OCI-LY3 (cell line): Measurements from ENCODE around the gene GPBAR1.
"Not testable (repeated sequence)": the region's sequence is repeated elsewhere in the genome, so short reads cannot be mapped to it uniquely, and the experiment has no call there.

Experiments used
- H2AFZ ChIP-seq: fragments of 200-600, 300-600 bp; shearing (Covaris generic); 2 replicates; pipeline ENCODE4 v1.6.0; 2014; ENCODE audit warnings: antibody characterized with exemption, low read depth, low read length
- H3K27ac ChIP-seq: fragments of 200-600, 300-600 bp; sonication (generic); 2 replicates; pipeline ENCODE4 v1.5.1; 2014; ENCODE audit warnings: mild to moderate bottlenecking, low read length, moderate library complexity, mixed read lengths
- H3K27me3 ChIP-seq: fragments of 200-600, 300-600 bp; sonication (generic); 2 replicates; pipeline ENCODE4 v1.6.1; 2014; ENCODE audit warnings: low read depth, low read length, mixed read lengths
- H3K36me3 ChIP-seq: fragments of 200-600, 300-600 bp; sonication (generic); replicated peaks from 2 replicates; pipeline ENCODE3; 2014; ENCODE audit warnings: low read depth, low read length, mixed read lengths
- H3K4me1 ChIP-seq: fragments of 300-600, 200-600 bp; sonication (generic); 2 replicates; pipeline ENCODE4 v1.6.1; 2014; ENCODE audit warnings: low read length, mixed read lengths
- H3K4me2 ChIP-seq: fragments of 200-600, 300-600 bp; sonication (generic); 2 replicates; pipeline ENCODE4 v1.6.1; 2014; ENCODE audit warnings: low read length, mixed read lengths
- H3K4me3 ChIP-seq: fragments of 300-600, 200-600 bp; sonication (generic); 2 replicates; pipeline ENCODE4 v1.5.1; 2014; ENCODE audit warnings: antibody characterized with exemption, mild to moderate bottlenecking, low read length, moderate library complexity
- H3K79me2 ChIP-seq: fragments of 300-600, 200-600 bp; shearing (Covaris generic); 2 replicates; pipeline ENCODE4 v1.6.1; 2014; ENCODE audit warnings: mild to moderate bottlenecking, low read length, mixed read lengths
- H3K9ac ChIP-seq: fragments of 300-600, 200-600 bp; shearing (Covaris generic); 2 replicates; pipeline ENCODE4 v1.6.0; 2014; ENCODE audit warnings: mild to moderate bottlenecking, low read length, moderate library complexity
- H3K9me3 ChIP-seq: fragments of 200-600, 300-600 bp; shearing (Covaris generic); 2 replicates; pipeline ENCODE4 v1.6.1; 2014; ENCODE audit warnings: low read length, mixed read lengths; ENCODE audit not compliant: insufficient read depth
- H4K20me1 ChIP-seq: fragments of 200-600, 300-600 bp; sonication (generic); 2 replicates; pipeline ENCODE4 v1.6.1; 2016; ENCODE audit warnings: low read length, mixed read lengths; ENCODE audit not compliant: insufficient read depth
- EZH2phosphoT487 ChIP-seq: fragments of 200-600 bp; shearing (Covaris generic); IDR thresholded peaks from 2 replicates; pipeline ENCODE4 v1.6.1; 2018; ENCODE audit warnings: antibody characterized with exemption, mixed run types, low read depth
- TF ChIP-seq, protein P1 (sequence below): fragments of 200-600, 300-600 bp; sonication (generic); IDR thresholded peaks from 2 replicates; pipeline ENCODE4 v1.5.1; 2014; ENCODE audit warnings: antibody characterized with exemption, low read length, low read depth

The GPBAR1 gene

GRCh38 chr2:218310853-218311540 is 50.2 kb downstream of the GPBAR1 start:
- Histone ChIP-seq H2AFZ (no peak overlapping the region), H3K9ac (no peak overlapping the region), H3K9me3 (no peaks in the 10 kb centered on the region), H3K36me3 (no peaks in the 10 kb centered on the region), H3K27me3 (no peaks in the 10 kb centered on the region), H4K20me1 (no peaks in the 10 kb centered on the region), H3K4me3 (no peak overlapping the region), H3K4me2 (no peak overlapping the region), H3K79me2 (no peaks in the 10 kb centered on the region), H3K4me1 (no peaks in the 10 kb centered on the region), H3K27ac (no peak overlapping the region)
- no peak for TF ChIP-seq EZH2phosphoT487
- TF ChIP-seq, protein P1, sequence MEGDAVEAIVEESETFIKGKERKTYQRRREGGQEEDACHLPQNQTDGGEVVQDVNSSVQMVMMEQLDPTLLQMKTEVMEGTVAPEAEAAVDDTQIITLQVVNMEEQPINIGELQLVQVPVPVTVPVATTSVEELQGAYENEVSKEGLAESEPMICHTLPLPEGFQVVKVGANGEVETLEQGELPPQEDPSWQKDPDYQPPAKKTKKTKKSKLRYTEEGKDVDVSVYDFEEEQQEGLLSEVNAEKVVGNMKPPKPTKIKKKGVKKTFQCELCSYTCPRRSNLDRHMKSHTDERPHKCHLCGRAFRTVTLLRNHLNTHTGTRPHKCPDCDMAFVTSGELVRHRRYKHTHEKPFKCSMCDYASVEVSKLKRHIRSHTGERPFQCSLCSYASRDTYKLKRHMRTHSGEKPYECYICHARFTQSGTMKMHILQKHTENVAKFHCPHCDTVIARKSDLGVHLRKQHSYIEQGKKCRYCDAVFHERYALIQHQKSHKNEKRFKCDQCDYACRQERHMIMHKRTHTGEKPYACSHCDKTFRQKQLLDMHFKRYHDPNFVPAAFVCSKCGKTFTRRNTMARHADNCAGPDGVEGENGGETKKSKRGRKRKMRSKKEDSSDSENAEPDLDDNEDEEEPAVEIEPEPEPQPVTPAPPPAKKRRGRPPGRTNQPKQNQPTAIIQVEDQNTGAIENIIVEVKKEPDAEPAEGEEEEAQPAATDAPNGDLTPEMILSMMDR: no peak

- not testable (repeated sequence) for H3K4me1 ChIP-seq, H3K79me2 ChIP-seq, H3K36me3 ChIP-seq, H3K9ac ChIP-seq, H3K9me3 ChIP-seq, H3K27me3 ChIP-seq, H4K20me1 ChIP-seq, H3K4me2 ChIP-seq, H3K4me3 ChIP-seq, H2AFZ ChIP-seq, H3K27ac ChIP-seq
Observed at GRCh38 chr2:218311541-218312266, 50.9 kb downstream of the GPBAR1 start.

DNA sequence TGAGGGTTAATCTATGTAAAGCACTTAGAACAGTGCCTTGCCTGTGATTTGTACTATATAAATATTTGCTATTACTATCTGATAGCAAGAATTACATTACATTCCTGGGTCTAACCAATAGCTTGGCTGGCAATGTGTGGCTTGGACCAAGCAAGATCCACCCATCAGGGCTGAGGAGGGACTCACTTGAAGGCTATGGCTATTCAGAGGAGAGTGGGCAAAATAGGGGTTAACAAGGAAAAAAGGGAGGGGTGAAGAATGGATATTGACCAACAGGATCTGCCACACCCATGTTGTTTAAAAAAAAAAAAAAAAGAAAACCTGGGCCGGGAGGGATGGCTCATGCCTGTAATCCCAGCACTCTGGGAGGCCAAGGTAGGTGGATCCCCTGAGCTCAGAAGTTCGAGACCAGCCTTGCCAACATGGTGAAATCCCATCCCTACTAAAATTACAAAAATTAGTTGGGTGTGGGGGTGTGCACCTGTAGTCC is 51.5 kb downstream of the GPBAR1 start:
- H3K9me3 ChIP-seq: no peaks in the 10 kb centered on the region
- no peak overlapping the region for H3K9ac ChIP-seq
- H2AFZ ChIP-seq: no peak overlapping the region
- H3K79me2 ChIP-seq: no peaks in the 10 kb centered on the region
- no peaks in the 10 kb centered on the region for H3K36me3 ChIP-seq
- H3K27ac ChIP-seq: no peak overlapping the region
- no peaks in the 10 kb centered on the region for H3K27me3 ChIP-seq
- H3K4me1 ChIP-seq: no peaks in the 10 kb centered on the region
- no peak overlapping the region for H3K4me2 ChIP-seq
- no peak for TF ChIP-seq EZH2phosphoT487
- TF ChIP-seq, protein P1: no peak
- no peaks in the 10 kb centered on the region for H4K20me1 ChIP-seq
- H3K4me3 ChIP-seq: no peak overlapping the region

- Histone ChIP-seq H3K27ac (no peak overlapping the region), H3K79me2 (no peaks in the 10 kb centered on the region), H3K4me1 (no peaks in the 10 kb centered on the region), H3K9ac (no peak overlapping the region), H3K9me3 (no peaks in the 10 kb centered on the region), H3K4me3 (no peak overlapping the region), H3K36me3 (no peaks in the 10 kb centered on the region), H3K4me2 (no peak overlapping the region), H4K20me1 (no peaks in the 10 kb centered on the region), H2AFZ (no peak overlapping the region), H3K27me3 (no peaks in the 10 kb centered on the region)
- TF ChIP-seq, protein P1: no peak
- TF ChIP-seq EZH2phosphoT487: no peak
Observed at GRCh38 chr2:218313356-218313755, 52.5 kb downstream of the GPBAR1 start.
